HuH-7.5 (cell line): ENCODE measurements around the gene SMARCB1.

Source experiments
- DNase-seq: peaks from one replicate; pipeline ENCODE4 v3.0.0; 2011; ENCODE audit warnings: low spot score

SMARCB1 gene

DNA sequence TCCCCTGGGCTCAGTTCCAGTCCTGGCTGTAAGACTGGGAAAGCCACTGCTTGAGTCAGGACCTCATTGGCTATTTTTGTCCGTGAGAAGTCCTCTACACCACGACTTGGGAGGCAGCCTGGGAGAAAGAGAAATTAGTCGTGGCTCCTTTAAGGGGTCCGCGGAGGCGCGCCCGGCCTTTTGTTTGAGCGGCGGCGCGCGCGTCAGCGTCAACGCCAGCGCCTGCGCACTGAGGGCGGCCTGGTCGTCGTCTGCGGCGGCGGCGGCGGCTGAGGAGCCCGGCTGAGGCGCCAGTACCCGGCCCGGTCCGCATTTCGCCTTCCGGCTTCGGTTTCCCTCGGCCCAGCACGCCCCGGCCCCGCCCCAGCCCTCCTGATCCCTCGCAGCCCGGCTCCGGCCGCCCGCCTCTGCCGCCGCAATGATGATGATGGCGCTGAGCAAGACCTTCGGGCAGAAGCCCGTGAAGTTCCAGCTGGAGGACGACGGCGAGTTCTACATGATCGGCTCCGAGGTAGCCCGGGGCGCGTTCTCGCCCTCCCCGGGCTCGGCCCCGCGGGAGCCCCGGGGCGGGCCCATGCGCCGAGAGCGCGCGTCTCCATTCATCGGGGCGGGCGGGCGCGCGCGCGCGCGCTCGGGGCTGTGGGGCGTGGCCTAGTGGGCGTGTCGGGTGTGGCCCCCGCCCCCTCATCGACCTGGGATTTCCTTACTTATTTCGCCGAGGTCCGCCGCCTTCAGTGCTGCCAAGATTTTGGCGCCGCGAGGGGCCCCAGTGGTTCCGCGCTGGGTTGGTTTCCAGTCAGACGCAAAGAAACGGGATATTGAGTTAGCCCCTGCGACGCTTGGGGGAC is at the start of gene SMARCB1:
Gene SMARCB1 (plus strand): TSS at position 215 of the 848 bp plus-strand sequence. CDS start 204 bp downstream, at position 419.
- DNase-seq: peak; percentile 97

DNA sequence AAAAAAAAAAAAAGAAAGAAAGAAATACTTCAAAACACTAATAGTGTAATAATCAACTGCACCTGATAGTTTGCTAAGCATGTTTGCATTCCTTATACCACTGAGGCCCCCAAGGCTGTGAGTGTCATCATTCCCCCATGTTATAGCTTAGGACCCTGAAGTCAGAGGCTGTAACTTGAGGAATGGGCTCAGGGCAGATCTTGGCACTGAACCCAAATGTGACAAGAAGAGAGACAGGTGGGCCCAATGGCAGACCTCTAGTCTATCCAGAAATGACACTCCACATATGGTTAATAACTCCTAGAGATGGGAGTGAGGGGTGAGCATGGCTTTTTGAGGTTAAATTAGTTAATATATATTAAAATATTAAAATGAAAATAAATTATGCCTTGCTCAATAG is 49.1 kb upstream of the SMARCB1 start:
- DNase-seq: no peak

DNA sequence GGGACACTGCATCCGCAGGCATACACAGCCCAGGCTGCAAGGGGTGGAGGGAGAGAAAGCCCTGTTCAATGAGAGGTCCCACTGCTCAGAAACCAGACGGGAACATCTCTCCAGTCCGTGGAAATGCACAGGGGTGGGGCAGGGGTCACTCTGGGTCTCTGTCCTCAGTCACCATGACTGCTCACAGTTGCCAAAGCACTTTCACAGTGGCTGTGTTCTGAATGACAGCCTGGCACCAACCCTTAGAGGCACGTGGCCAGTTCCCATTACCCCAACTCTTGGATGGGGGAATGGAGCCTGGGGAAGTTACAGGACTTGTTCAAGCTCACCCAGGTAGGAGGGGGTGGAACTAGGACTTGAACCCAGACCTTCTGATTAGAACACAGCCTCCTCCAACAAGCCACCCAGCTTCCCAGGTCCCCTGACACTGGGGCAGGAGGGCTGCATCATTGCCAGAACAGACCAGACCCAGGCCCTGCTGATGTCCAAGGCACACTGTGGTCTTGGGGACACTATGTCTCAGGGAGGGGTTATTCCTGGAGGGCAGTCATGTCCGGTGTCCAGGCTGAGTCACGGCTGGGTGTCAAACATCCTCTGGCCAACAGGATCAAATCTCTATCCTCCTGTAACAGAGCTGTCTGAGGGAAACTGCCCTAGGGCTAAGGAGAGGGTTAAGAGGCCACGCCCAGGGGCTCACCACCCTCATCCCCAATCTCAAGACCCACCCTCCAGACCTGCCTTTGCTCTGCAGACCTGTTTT is 44.1 kb upstream of the SMARCB1 start:
- no peak for DNase-seq

DNA sequence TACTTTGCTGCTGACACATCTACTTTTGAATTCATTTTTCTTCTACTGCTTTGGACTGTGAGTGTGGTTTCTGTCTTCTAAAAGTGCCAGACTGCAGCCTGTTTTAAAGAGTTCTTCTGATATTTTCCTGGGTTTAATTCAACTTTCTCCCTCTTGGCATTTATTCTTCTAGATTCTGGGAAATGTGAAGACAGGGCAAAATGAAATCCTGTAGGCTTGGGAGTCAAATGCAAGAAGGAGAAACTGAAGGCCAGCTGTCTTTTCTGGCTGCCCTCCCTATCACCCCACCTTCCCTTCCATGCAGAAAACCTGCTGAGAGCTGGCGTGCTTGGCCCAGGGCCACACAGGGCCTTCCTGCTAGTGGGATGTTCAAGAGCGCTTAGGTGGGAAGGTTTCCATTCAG is 43.5 kb upstream of the SMARCB1 start:
- no peak for DNase-seq

DNA sequence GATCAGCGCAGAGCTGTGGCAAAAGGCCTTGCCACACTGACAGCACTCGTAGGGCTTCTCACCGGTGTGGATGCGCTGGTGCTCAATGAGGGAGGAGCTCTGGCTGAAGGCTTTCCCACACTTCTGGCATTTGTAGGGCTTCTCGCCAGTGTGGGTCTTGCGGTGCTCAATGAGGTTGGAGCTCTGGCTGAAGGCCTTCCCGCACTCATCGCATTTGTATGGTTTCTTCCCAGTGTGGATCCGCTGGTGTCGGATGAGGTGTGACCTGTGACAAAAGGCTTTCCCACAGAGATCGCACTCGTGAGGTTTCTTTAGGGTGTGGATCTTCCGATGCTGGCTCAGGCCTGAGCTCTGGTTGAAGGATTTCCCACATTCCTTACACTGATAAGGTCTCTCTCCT is 42.8 kb upstream of the SMARCB1 start:
- DNase-seq: no peak

DNA sequence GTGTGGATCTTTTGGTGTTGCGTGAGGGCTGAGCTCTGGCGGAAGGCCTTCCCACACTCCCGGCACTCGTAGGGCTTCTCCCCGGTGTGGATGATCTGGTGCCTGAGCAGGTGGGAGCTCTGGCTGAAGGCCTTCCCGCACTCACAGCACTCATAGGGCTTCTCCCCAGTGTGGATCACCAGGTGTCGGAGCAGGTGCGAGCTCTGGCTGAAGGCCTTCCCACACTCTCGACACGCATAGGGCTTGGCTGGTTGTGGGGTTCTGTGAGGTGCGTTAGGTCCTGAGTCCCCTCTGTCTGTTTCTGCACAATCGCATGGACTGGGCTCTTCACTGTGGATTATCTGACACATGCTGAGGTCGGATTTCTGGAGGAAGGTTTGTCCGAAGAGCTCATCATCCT is 42.3 kb upstream of the SMARCB1 start:
- DNase-seq: no peak

DNA sequence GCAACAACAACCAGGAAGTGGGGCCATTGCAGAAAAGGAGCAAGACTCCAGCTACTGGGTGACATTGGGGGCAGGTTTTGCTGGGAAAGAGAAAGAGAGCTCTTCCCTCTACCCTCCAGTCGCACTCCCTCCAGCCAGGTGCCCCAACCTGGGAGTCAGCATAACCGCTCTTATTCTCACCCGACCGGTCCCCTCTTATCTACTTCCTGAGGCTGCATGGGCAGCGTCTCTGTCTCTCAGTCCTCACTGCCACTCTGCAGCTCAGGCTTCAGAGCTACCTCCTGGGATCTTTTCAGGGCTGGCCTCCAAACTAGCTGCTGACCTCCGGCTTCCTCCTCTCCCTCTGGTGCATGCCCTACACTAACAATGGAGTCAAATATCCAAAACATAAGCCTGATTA is 41.0 kb upstream of the SMARCB1 start:
- no peak for DNase-seq

DNA sequence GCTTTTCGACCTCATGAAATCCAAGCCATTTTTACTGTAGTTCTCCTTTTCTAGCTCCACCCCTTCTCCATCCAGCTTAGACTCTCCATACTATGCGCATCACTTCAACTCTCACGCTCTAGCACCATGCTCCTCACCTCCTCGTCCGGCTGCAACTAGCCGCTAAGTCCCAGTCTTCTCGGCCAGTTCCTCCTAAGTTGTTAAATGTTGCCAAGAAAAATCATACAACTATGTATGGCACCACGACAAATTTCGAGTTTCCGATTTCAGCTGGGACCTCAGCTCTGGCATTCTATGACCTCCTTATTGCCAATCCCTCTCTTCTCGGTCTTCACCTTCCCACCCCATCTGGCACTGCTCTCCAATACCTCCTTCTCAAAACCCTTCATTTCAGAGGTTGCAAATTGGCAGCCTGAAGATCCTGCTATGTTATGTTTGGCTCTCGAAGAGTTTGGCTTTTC is 36.9 kb upstream of the SMARCB1 start:
- no peak for DNase-seq

DNA sequence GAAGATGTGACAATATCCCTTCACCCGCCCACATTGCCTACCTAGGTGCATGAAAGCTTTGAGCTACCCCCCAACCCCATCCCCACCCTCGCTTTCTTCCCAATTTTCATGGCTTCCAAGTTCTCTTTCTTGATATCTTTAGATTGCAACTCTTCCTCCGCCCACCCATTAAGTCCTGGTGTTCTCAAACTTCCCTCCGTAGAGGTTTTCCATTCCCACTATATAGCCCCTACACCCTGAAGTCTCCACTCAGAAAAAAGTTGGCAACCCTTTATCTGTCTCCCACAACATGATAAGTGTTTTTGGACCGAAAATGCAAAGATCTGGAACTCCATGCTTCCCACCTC is 36.4 kb upstream of the SMARCB1 start:
- DNase-seq: no peak

DNA sequence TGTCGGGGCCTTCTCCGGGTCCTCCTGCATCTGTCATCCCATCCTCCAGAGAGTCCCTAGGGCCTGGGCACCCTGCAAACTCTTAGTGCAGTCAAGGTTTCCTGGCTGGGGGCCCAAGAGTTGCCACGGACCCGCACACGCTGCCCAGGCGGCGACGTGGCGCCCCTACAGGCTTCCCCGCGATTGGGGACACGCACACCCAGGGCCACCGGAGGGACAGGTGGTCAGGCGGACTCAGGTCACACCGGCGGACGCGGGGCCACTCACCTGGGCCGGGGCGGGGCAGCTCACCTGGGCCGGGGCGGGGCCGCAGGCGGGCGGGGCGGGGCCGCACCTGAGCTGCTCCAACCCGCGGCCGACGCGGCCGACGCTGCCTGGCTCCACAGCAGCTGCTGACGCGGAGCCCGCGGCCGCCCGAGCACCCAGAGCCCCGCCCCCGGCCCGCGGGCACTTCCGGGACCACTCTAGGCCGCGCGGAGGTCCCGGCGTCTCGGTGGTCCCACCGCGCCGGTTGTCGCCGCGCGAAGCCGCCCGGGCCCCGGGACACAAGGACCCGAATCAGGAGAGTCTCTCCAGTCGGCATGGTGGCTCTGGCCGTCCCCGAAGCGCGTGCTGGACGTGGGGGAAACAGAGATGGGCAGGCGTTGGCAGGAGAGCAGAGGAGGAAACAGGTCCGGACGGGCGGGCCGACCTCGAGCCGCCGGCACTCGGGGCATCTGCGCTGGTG is 35.9 kb upstream of the SMARCB1 start, which contains the start of gene ZNF70:
Gene ZNF70 (minus strand): TSS at position 399 of the 727 bp plus-strand sequence. CDS start 5,972 bp downstream, outside the sequence.
- peak; percentile 85 for DNase-seq

DNA sequence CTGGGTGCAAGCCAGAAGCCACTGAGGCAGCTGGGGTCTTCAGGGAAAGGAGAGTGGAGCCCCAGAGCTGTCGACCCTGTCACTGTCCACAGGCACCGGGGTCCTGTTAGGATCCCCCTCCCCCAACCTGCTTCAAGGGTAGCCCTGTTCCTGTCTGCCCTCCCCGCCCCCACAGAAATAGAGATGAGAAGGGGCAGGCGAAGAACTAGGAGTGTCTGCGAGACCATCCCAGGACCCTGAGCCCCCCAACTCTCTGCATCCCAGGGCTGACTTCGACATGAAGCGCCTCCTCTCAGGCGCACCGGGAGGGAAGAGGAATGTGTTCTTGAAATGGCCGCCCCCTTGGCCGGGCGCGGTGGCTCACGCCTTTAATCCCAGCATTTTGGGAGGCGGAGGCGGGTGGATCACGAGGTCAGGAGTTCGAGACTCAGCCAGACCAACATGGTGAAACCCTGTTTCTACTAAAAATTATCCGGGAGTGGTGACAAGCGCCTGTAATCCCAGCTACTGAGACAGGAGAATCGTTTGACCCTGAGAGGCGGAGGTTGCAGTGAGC is 35.2 kb upstream of the SMARCB1 start:
- DNase-seq: no peak

DNA sequence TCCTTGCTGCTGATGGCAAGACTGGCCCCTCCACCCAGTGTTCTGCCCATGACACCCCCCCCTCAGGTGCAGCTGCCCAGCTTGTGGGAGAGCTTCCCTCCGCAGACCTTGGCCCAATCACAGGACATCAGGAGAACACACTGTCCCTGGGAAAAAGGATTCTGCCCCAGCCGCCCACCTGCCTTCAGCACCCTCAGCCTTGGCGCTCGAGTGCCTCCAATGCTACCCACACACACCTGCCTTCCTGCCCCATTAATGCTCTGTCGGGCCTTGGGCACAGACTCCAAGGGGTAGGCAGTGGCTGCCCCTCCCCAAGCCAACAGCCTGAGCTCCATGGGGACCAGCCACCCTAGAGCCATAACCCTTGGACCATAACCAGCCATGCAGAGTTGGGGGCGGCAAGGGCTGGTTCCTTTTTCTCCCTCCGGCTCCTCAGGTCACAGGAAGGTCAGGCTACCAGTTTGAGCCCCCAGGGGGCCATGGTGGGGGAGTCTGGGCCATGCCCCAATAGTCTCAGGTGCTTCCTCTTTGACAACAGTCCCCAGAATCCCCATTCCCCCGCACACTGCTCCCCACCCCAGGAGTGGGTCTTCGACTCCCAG is 34.6 kb upstream of the SMARCB1 start:
- no peak for DNase-seq

DNA sequence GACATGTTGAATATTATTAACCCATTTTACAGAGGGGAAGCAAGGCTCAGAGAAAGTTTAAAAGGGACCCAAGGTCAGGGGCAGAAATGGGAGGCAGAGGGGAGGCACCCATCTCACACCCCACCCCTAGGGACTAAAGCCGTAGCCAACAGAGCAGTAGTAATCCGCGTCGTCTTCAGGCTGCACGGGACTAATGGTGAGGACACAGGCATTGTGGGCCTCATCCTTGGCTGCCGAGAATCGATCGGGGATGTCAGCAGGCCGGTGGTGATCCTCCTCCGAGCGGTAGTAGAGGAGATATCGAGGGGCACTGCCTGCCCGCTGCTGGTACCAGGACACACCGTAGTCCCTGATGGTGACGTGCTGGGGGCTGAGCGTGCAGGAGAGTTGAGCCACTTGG is 34.0 kb upstream of the SMARCB1 start:
- no peak for DNase-seq

DNA sequence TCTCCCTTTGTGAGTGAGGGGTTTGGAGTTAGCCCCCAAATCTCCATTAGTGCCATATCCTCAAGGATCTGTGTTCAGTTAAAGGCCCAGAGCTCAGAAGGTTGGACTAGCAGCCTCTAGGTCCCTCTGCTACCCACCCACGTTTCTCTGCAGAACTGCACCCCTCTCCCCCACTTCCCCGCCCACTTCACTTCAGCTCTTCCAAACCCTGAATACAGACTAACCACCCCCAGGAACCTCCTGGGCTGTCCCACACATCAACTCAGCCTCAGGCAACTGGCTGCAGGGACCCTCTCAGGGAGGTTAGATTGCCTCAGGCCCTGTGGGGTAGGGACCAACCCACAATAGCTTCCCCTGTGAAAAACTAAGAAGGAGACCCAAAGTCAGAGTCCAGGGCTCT is 33.4 kb upstream of the SMARCB1 start:
- no peak for DNase-seq

DNA sequence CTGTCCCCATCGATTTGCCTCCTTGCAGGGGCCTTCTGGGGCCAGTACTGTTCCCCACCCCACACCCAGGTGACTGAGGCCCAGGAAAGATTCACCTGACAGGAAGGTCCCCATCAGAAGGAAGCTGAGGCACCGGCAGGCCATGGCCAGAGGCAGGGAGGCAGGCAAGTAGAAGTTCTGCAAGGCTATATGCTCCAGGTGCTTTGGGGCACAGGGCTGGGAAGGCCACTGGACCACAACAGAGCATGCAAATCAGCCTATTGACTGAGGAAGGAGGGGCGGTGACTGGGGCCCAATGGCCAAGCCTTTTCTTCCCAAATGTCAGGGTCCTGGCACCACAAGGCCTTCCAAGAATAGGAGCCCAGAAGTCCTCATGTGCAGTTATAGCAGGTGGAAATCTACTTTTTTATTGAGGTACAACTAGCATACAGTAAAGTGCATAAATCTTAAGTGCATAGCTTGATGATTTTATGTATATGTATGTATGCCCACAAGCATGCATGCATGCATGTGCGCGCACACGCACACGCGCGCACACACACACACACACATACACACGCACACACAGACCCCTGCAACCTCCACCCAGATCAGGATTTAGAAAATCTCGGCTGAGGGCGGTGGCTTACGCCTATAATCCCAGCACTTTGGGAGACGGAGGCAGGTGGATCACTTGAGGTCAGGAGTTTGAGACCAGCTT is 32.4 kb upstream of the SMARCB1 start, which contains the start of gene VPREB3:
Gene VPREB3 (minus strand): TSS at position 206 of the 700 bp plus-strand sequence. CDS start 62 bp downstream, at position 144.
- no peak for DNase-seq

DNA sequence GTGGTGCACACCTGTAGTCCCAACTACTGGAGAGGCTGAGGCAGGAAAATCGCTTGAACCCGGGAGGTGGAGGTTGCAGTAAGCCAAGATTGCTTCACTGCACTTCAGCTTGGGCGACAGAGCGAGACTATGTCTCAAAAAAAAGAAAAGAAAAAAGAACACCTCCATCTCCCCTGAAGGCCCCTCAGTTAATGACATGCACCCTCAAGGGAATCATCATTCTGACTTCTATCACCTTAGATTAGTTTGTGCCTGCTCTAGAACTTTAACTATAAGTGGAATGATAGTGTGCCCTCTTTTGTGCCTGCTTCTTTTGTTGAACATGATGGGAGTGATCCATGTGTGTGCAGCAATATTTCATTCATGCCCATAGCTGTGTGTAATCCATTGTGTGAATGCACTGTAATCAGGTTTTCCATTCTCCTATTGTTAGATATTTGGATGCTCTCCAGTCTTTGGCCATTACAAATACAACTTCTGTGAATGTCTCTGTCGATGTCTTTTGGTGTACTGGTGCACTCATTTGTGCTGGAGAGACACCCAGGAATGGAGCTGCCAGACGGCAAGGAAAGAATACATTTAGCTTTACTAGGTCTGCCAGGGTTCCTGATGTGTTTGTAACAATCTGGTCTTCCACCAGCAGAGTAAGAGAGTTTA is 31.7 kb upstream of the SMARCB1 start:
- no peak for DNase-seq

DNA sequence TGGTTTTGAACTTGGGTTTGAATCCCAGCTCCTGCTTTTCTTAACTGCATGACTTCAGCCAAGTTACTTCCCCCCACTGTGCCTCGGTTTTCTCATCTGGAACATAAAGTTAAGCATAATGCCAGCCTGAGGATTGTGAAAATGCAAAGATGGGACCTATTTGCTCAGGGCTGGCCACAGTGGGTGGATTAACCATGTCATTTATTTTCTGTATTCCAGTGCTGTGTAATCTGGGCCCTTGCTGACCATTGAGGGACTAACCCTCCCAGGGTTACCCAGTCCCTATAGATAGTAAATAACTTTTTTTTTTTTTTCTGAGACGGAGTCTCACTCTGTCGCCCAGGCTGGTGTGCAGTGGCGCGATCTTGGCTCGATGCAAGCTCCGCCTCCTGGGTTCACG is 31.1 kb upstream of the SMARCB1 start:
- no peak for DNase-seq

DNA sequence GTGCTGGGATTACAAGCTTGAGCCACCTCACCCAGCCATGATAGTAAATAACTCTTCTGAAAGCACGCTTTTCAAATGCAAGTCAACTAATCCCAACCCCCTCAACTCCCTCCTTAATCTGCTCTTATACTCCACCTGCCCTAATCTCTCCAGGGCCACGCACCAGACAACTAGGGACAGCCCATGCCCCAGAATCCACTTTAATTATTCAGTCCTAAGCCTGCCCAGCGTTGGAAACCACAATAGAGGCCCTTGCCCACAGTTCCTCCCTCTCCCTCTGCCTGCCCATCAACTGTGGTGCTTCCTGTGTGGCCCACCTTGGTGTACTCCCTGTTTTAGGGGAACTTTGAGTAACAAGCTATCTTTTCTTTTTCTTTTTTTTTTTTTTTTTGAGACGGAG is 29.9 kb upstream of the SMARCB1 start:
- DNase-seq: no peak

DNA sequence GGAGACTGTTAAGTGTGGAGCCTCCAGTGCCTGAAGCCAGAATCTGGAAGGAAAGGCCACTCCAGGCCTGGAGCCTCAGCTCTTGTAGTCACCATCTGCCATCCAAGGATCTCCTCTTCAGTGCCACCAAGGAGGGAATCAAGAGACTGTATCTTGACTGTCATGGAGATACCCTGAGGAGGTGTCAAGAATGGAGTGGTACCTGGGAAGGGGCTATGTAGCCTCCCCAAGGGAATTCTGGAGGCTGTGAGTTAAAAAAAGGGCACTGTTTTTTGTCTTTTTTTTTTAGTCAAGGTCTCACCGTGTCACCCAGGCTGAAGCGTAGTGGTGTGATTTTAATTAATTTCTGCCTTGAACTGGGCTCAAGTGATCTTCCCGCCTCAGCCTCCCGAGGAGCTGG is 27.2 kb upstream of the SMARCB1 start:
- no peak for DNase-seq

DNA sequence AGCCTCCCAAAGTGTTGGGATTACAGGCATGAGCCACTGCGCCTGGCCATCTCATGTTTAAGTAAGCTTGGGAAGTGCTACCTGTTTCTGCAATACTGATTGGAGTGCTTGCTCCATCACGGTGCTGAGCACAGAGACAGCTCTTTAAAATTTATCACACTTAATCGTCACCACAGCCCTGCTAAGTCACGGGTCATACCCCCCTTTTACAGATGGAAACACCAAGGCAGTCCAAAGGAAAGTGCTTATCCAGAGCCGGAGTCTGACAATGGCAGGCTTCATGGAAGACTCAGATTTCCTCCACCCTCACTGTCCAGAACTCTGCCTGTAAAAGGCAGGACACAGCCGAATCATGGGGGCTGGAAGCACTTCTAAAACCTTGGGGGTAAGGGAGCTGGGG is 26.7 kb upstream of the SMARCB1 start:
- no peak for DNase-seq
